Measurements from ENCODE around the gene GAPDH. TPM values are rescaled to one million over a fixed set of nuclear protein-coding genes. Genes with fewer than 3 reads are reported as not detected.
"Not testable (repeated sequence)": the region's sequence is repeated elsewhere in the genome, so short reads cannot be mapped to it uniquely, and the experiment has no call there.

GAPDH gene
- total RNA-seq, 1 donor from 2014 or later, result 1,402 TPM

DNA sequence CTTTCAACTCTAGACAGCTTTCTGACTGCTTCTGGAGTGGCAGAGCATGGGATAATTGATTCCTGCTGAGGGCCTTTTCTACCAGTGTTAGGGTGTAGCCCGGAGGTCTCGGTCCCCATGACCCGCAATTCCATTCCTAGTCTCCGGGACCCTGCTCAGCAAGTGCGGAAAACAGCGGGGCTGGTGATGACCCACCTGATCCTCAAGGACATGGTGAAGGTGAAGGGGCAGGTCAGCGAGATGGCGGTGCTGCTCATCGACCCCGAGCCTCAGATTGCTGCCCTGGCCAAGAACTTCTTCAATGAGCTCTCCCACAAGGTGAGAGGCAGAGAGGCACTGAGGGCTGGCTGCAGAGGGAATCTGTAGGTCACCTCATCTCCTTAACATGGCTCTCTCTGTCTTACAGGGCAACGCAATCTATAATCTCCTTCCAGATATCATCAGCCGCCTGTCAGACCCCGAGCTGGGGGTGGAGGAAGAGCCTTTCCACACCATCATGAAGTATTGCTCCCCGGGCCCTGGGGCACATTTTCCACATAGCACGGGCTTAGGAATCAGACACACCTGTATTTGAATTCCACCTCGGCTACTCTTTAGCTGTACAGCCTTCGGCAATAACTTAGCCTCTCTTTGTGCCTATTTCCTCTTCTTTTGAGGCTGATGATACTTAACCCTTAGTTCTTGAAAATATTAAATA is 5.6 kb upstream of the GAPDH start:
- DNase-seq (ENCODE audit: low spot score), result no peak

- no peak for DNase-seq (ENCODE audit: low spot score)
Measured at GRCh38 chr12:6529291-6529737, 5.0 kb upstream of the GAPDH start.

DNA sequence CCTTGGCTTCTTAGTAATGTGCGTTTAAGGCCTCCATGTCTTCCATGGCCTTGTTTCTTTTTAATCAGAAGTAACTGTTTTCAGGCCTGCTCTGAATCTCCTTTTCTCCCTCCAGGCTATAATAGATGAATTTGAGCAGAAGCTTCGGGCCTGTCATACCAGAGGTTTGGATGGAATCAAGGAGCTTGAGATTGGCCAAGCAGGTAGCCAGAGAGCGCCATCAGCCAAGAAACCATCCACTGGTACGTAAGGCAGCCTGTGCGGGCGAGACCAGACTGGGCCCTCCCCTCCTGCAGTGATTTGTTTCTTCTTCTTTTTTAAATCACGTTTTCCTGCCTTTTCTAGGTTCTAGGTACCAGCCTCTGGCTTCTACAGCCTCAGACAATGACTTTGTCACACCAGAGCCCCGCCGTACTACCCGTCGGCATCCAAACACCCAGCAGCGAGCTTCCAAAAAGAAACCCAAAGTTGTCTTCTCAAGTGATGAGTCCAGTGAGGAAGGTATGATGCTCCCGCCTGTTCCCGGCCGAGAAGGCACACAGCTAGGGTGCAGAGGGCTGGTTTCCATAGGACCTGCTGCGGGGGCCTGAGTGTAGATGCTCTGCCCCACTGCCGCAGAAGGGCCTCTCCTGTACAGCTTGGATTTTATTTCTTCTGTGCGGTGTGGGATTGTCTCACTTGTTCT is 3.6 kb upstream of the GAPDH start:
- no peak for DNase-seq (ENCODE audit: low spot score)

GRCh38 chr12:6532051-6532926 is 2.0 kb upstream of the GAPDH start:
- no peak for DNase-seq (ENCODE audit: low spot score)

DNA sequence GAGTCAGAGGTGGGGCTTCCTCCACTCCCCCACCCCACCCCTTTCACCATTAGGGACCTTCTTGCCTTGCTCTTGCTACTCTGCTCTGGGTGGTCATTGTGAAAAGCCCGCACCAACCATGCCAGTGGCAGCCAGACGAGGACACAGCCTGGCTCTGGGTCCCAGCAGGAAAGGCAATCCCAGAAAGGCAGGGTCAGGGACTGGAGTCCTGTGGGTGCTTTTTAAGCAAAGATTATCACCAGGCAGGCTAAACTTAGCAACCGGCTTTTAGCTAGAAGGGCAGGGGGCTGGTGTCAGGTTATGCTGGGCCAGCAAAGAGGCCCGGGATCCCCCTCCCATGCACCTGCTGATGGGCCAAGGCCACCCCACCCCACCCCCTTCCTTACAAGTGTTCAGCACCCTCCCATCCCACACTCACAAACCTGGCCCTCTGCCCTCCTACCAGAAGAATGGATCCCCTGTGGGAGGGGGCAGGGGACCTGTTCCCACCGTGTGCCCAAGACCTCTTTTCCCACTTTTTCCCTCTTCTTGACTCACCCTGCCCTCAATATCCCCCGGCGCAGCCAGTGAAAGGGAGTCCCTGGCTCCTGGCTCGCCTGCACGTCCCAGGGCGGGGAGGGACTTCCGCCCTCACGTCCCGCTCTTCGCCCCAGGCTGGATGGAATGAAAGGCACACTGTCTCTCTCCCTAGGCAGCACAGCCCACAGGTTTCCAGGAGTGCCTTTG is 1.2 kb upstream of the GAPDH start:
- no peak for DNase-seq (ENCODE audit: low spot score)

DNA sequence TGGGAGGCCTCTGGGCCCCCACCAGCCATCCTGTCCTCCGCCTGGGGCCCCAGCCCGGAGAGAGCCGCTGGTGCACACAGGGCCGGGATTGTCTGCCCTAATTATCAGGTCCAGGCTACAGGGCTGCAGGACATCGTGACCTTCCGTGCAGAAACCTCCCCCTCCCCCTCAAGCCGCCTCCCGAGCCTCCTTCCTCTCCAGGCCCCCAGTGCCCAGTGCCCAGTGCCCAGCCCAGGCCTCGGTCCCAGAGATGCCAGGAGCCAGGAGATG is 729 bp upstream of the GAPDH start:
- no peak for DNase-seq (ENCODE audit: low spot score)

DNA sequence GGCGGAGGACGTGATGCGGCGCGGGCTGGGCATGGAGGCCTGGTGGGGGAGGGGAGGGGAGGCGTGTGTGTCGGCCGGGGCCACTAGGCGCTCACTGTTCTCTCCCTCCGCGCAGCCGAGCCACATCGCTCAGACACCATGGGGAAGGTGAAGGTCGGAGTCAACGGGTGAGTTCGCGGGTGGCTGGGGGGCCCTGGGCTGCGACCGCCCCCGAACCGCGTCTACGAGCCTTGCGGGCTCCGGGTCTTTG is 303 bp downstream of the GAPDH start:
- no peak for DNase-seq (ENCODE audit: low spot score)

DNA sequence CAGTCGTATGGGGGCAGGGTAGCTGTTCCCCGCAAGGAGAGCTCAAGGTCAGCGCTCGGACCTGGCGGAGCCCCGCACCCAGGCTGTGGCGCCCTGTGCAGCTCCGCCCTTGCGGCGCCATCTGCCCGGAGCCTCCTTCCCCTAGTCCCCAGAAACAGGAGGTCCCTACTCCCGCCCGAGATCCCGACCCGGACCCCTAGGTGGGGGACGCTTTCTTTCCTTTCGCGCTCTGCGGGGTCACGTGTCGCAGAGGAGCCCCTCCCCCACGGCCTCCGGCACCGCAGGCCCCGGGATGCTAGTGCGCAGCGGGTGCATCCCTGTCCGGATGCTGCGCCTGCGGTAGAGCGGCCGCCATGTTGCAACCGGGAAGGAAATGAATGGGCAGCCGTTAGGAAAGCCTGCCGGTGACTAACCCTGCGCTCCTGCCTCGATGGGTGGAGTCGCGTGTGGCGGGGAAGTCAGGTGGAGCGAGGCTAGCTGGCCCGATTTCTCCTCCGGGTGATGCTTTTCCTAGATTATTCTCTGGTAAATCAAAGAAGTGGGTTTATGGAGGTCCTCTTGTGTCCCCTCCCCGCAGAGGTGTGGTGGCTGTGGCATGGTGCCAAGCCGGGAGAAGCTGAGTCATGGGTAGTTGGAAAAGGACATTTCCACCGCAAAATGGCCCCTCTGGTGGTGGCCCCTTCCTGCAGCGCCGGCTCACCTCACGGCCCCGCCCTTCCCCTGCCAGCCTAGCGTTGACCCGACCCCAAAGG is 804 bp downstream of the GAPDH start:
- DNase-seq (ENCODE audit: low spot score), result peak; percentile 94

DNA sequence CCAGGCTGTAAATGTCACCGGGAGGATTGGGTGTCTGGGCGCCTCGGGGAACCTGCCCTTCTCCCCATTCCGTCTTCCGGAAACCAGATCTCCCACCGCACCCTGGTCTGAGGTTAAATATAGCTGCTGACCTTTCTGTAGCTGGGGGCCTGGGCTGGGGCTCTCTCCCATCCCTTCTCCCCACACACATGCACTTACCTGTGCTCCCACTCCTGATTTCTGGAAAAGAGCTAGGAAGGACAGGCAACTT is 1.3 kb downstream of the GAPDH start:
- DNase-seq (ENCODE audit: low spot score), result no peak

GRCh38 chr12:6535960-6536847 is 1.9 kb downstream of the GAPDH start:
- no peak for DNase-seq (ENCODE audit: low spot score)

GRCh38 chr12:6536894-6537579 is 2.7 kb downstream of the GAPDH start:
- DNase-seq (ENCODE audit: low spot score), result no peak

DNA sequence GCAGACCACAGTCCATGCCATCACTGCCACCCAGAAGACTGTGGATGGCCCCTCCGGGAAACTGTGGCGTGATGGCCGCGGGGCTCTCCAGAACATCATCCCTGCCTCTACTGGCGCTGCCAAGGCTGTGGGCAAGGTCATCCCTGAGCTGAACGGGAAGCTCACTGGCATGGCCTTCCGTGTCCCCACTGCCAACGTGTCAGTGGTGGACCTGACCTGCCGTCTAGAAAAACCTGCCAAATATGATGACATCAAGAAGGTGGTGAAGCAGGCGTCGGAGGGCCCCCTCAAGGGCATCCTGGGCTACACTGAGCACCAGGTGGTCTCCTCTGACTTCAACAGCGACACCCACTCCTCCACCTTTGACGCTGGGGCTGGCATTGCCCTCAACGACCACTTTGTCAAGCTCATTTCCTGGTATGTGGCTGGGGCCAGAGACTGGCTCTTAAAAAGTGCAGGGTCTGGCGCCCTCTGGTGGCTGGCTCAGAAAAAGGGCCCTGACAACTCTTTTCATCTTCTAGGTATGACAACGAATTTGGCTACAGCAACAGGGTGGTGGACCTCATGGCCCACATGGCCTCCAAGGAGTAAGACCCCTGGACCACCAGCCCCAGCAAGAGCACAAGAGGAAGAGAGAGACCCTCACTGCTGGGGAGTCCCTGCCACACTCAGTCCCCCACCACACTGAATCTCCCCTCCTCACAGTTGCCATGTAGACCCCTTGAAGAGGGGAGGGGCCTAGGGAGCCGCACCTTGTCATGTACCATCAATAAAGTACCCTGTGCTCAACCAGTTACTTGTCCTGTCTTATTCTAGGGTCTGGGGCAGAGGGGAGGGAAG is 3.5 kb downstream of the GAPDH start:
- not testable (repeated sequence) for DNase-seq (ENCODE audit: low spot score)

- DNase-seq (ENCODE audit: low spot score), result no peak
Measured at GRCh38 chr12:6538420-6539313, 4.3 kb downstream of the GAPDH start.

GRCh38 chr12:6539314-6539682 is 5.0 kb downstream of the GAPDH start:
- DNase-seq (ENCODE audit: low spot score), result no peak

- no peak for DNase-seq (ENCODE audit: low spot score)
Measured at GRCh38 chr12:6539707-6540134, 5.4 kb downstream of the GAPDH start.

GRCh38 chr12:6540181-6540877 is 6.0 kb downstream of the GAPDH start:
- peak; percentile 96 for DNase-seq (ENCODE audit: low spot score)
